Progenitor cell of endocrine pancreas (in vitro differentiated cells): ENCODE measurements around the gene EFR3B. TPM values are rescaled to one million over a fixed set of nuclear protein-coding genes. Genes with fewer than 3 reads are reported as not detected.

ENCODE experiments used
- DNase-seq: peaks from one replicate; pipeline ENCODE4 v3.0.0; 2021; ENCODE audit warnings: low spot score; ENCODE audit not compliant: unreplicated experiment
- H3K27ac Mint-ChIP-seq: 2 replicates; pipeline ENCODE4 v1.8.0; 2021; ENCODE audit warnings: mild to moderate bottlenecking, moderate library complexity, mixed read lengths
- H3K27me3 Mint-ChIP-seq: 2 replicates; pipeline ENCODE4 v1.8.0; 2021; ENCODE audit warnings: mixed read lengths
- H3K36me3 Mint-ChIP-seq: 2 replicates; pipeline ENCODE4 v1.8.0; 2022; ENCODE audit warnings: mixed read lengths; ENCODE audit not compliant: insufficient read depth
- H3K4me1 Mint-ChIP-seq: 2 replicates; pipeline ENCODE4 v1.8.0; 2021; ENCODE audit warnings: low read depth, mixed read lengths
- H3K4me3 Mint-ChIP-seq: 2 replicates; pipeline ENCODE4 v1.8.0; 2021; ENCODE audit warnings: low read depth, mild to moderate bottlenecking, moderate library complexity, mixed read lengths
- H3K9me3 Mint-ChIP-seq: 2 replicates; pipeline ENCODE4 v1.8.0; 2021; ENCODE audit warnings: low read depth, mixed read lengths
- total RNA-seq: library from RNA; stranded (reverse); gene quantifications from 2 replicates; pipeline ENCODE4 v1.2.1, GENCODE V29; 2021
- TF ChIP-seq, protein P1 (sequence below): fragments of 200-600 bp; sonication (generic); IDR thresholded peaks from one replicate; pipeline ENCODE4 v1.5.0; 2021; ENCODE audit warnings: antibody characterized with exemption, mild to moderate bottlenecking; ENCODE audit not compliant: unreplicated experiment

Gene EFR3B
- total RNA-seq, 1 donor from 2014 or later: 23.3 TPM

- H3K4me3 Mint-ChIP-seq: peak within 1 kb of the TSS; percentile 74
- H3K36me3 Mint-ChIP-seq: no peaks in the 10 kb centered on the region
- H3K9me3 Mint-ChIP-seq: no peaks in the 10 kb centered on the region
- DNase-seq: peak; percentile 41
- peaks cover 71% of the 10 kb centered on the region for H3K27me3 Mint-ChIP-seq
- TF ChIP-seq, protein P1, sequence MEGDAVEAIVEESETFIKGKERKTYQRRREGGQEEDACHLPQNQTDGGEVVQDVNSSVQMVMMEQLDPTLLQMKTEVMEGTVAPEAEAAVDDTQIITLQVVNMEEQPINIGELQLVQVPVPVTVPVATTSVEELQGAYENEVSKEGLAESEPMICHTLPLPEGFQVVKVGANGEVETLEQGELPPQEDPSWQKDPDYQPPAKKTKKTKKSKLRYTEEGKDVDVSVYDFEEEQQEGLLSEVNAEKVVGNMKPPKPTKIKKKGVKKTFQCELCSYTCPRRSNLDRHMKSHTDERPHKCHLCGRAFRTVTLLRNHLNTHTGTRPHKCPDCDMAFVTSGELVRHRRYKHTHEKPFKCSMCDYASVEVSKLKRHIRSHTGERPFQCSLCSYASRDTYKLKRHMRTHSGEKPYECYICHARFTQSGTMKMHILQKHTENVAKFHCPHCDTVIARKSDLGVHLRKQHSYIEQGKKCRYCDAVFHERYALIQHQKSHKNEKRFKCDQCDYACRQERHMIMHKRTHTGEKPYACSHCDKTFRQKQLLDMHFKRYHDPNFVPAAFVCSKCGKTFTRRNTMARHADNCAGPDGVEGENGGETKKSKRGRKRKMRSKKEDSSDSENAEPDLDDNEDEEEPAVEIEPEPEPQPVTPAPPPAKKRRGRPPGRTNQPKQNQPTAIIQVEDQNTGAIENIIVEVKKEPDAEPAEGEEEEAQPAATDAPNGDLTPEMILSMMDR: no peak
- H3K27ac Mint-ChIP-seq: no peak within 1 kb of the TSS
- no peaks in the 10 kb centered on the region for H3K4me1 Mint-ChIP-seq
Observed at GRCh38 chr2:25168256-25169072, 126.6 kb downstream of the EFR3B start, which contains the start of gene POMC. TSS of gene POMC (minus strand) at chr2:25168580. CDS start at chr2:25164772, 3,808 bp downstream.

- DNase-seq: no peak
- no peak overlapping the region for H3K27ac Mint-ChIP-seq
Observed at GRCh38 chr2:25169073-25169470, 127.2 kb downstream of the EFR3B start.

GRCh38 chr2:25170888-25171287 lies 129.0 kb downstream of the EFR3B start:
- no peaks in the 10 kb centered on the region for H3K4me1 Mint-ChIP-seq
- no peak overlapping the region for H3K27ac Mint-ChIP-seq
- DNase-seq: no peak
- H3K27me3 Mint-ChIP-seq: peaks cover 62% of the 10 kb centered on the region
- TF ChIP-seq, protein P1: no peak
- H3K36me3 Mint-ChIP-seq: no peaks in the 10 kb centered on the region
- no peaks in the 10 kb centered on the region for H3K9me3 Mint-ChIP-seq
- H3K4me3 Mint-ChIP-seq: no peak overlapping the region

More at GRCh38 chr2:25169073-25169470, 127.2 kb downstream of the EFR3B start:
- TF ChIP-seq, protein P1: no peak
- Mint-ChIP-seq H3K27me3 (peaks cover 73% of the 10 kb centered on the region), H3K9me3 (no peaks in the 10 kb centered on the region), H3K36me3 (no peaks in the 10 kb centered on the region), H3K4me3 (peak overlapping the region; percentile 74), H3K4me1 (no peaks in the 10 kb centered on the region)

DNA sequence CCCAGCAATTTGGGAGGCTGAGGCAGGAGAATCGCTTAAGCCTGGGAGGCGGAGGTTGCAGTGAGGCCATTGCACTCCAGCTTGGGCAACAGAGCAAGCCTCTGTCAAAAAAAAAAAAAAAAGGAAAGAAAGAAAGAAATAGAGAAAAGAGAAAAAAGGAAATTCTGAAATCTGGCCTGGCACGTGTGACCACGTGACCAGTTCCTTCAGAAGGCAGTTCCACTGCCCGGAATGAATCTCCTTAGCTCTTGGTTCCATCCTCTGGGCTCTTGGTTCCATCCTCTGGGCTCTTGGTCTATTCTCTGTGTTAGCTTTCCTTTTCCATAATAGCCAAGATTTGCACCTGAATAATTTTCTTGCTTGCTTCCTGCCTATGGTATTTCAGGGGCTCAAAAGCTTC lies 131.8 kb downstream of the EFR3B start:
- Mint-ChIP-seq H3K4me1 (peaks cover 13% of the 10 kb centered on the region), H3K9me3 (no peaks in the 10 kb centered on the region), H3K4me3 (no peak overlapping the region), H3K27ac (no peak overlapping the region), H3K36me3 (no peaks in the 10 kb centered on the region), H3K27me3 (peaks cover 48% of the 10 kb centered on the region)
- no peak for DNase-seq
- TF ChIP-seq, protein P1: no peak

GRCh38 chr2:25174192-25174861 lies 132.5 kb downstream of the EFR3B start:
- Mint-ChIP-seq H3K27me3 (peaks cover 42% of the 10 kb centered on the region), H3K4me3 (no peak overlapping the region), H3K9me3 (no peaks in the 10 kb centered on the region), H3K4me1 (peaks cover 13% of the 10 kb centered on the region), H3K36me3 (no peaks in the 10 kb centered on the region), H3K27ac (no peak overlapping the region)
- TF ChIP-seq, protein P1: no peak
- no peak for DNase-seq
